Caco-2 (cell line): ENCODE measurements around the gene SLC5A10. TPM values are rescaled to one million over a fixed set of nuclear protein-coding genes. Genes with fewer than 3 reads are reported as not detected.

Experiments
- BruUV-seq: library from RNA; stranded (reverse); fragments of 400-500 nt; replicated peaks from 2 replicates; lab custom pipeline; 2021; lab: Mats Ljungman, UMichigan
- CTCF ChIA-PET: fragments of 300-600 bp; sonication (Branson Sonifier 250); formaldehyde crosslinking; loops from one replicate; lab custom pipeline; 2022; ENCODE audit warnings: antibody characterized with exemption; lab: Charles Lee
- POLR2A ChIA-PET: fragments of 300-600 bp; sonication (Branson Sonifier 250); formaldehyde crosslinking; loops from one replicate; lab custom pipeline; 2022; ENCODE audit warnings: antibody characterized with exemption; lab: Charles Lee
- DNase-seq, 2 experiments: peaks; one replicate each; pipeline versions ENCODE4 v3.0.0 to v3.0.0-alpha.2; 2020 to 2022
- H3K27me3 ChIP-seq: replicated peaks from 2 replicates; pipeline ENCODE4 v1.6.0; 2011; ENCODE audit warnings: low read length; ENCODE audit not compliant: control insufficient read depth, insufficient read depth
- H3K36me3 ChIP-seq: 2 replicates; pipeline ENCODE4 v1.5.1; 2011; ENCODE audit warnings: low read length; ENCODE audit not compliant: control insufficient read depth, insufficient read depth
- H3K4me1 ChIP-seq: fragments of 250-450 bp; sonication (Bioruptor Pico); 2 replicates; pipeline ENCODE4 v1.5.1; 2020; ENCODE audit warnings: mild to moderate bottlenecking
- H3K4me3 ChIP-seq: 2 replicates; pipeline ENCODE4 v1.5.1; 2011; ENCODE audit warnings: low read depth, mild to moderate bottlenecking, control low read depth, low read length
- H3K9me3 ChIP-seq: fragments of 250-450 bp; sonication (Bioruptor Pico); 2 replicates; pipeline ENCODE4 v1.5.1; 2020; ENCODE audit warnings: mild to moderate bottlenecking, moderate library complexity
- H3K27ac Mint-ChIP-seq: one replicate; pipeline ENCODE4 v1.8.0; 2022; ENCODE audit warnings: mixed read lengths; ENCODE audit not compliant: unreplicated experiment
- H3K27me3 Mint-ChIP-seq: one replicate; pipeline ENCODE4 v1.8.0; 2022; ENCODE audit warnings: mixed read lengths; ENCODE audit not compliant: insufficient read depth, unreplicated experiment
- H3K36me3 Mint-ChIP-seq: one replicate; pipeline ENCODE4 v1.8.0; 2022; ENCODE audit warnings: mild to moderate bottlenecking, mixed read lengths; ENCODE audit not compliant: insufficient read depth, unreplicated experiment
- H3K4me1 Mint-ChIP-seq: one replicate; pipeline ENCODE4 v1.8.0; 2022; ENCODE audit warnings: low read depth, mixed read lengths; ENCODE audit not compliant: unreplicated experiment
- H3K4me3 Mint-ChIP-seq: one replicate; pipeline ENCODE4 v1.8.0; 2022; ENCODE audit warnings: mild to moderate bottlenecking, moderate library complexity, mixed read lengths; ENCODE audit not compliant: unreplicated experiment
- H3K9me3 Mint-ChIP-seq: one replicate; pipeline ENCODE4 v1.8.0; 2022; ENCODE audit warnings: mixed read lengths; ENCODE audit not compliant: unreplicated experiment
- intact Hi-C: fragments of 100-400 bp; cut with micrococcal nuclease; formaldehyde crosslinking; loops from one replicate; pipeline ENCODE4 v1.10.0; 2022; ENCODE audit not compliant: unreplicated experiment
- total RNA-seq: library from RNA; stranded (reverse); gene quantifications from 2 replicates; pipeline ENCODE4 v1.2.3, GENCODE V29; 2022
- TF ChIP-seq, protein P1 (sequence below), 2 experiments: fragments of 200-600 bp in 1 of 2; IDR thresholded peaks; 1 replicate in 1 of 2; 2 replicates in 1 of 2; pipeline versions ENCODE4 v1.5.1 to v1.8.0; 2011 to 2022; ENCODE audit warnings: antibody characterized with exemption in 1 of 2, control low read depth in 1 of 2, inconsistent platforms in 1 of 2, low read depth in 1 of 2, low read length in 1 of 2, mild to moderate bottlenecking in 1 of 2, moderate library complexity in 1 of 2; ENCODE audit not compliant: insufficient read depth in 1 of 2, severe bottlenecking in 1 of 2, unreplicated experiment in 1 of 2

Gene SLC5A10
- total RNA-seq, 1 experiment from 2014 or later: 0.27 TPM

DNA sequence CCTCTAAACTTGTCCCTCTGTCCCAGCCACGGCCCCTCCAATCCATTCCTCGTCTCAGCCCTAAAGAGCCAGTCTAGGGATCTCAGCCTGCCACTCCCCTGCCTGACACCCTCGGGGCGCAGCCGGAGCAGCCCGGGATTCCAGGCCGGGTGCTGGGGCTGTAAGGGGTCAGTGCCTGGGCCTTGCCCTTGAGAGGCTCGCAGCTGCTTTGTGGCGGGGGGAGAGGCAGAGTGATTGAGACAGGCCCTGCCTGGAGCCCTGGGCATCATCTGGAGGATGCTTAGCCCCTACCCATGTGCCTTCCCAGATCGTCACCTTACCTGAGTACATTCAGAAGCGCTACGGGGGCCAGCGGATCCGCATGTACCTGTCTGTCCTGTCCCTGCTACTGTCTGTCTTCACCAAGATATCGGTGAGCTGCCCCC is 8.3 kb downstream of the SLC5A10 start:
- no peak overlapping the region for H3K4me3 ChIP-seq
- peak in 1 of 2 experiments; percentile 52 for DNase-seq
- H3K27me3 Mint-ChIP-seq: no peaks in the 10 kb centered on the region
- no peaks in the 10 kb centered on the region for H3K36me3 Mint-ChIP-seq
- no peak overlapping the region for H3K4me3 Mint-ChIP-seq
- ChIA-PET POLR2A (no interaction called here), CTCF (interaction anchor here (1.0 to 1.2 kb wide), 4 partner anchors 8 to 63 kb away, joined by 3 to 6 read pairs (median 6); partner anchors contain the start of gene SLC5A10)
- intact Hi-C loops: loop anchor here (2.0 to 10.0 kb wide), 2 partner anchors 29 to 145 kb away; no protein-coding TSS in a partner anchor
- H3K4me1 Mint-ChIP-seq: peaks cover 11% of the 10 kb centered on the region
- no peaks in the 10 kb centered on the region for H3K27me3 ChIP-seq
- TF ChIP-seq, protein P1, sequence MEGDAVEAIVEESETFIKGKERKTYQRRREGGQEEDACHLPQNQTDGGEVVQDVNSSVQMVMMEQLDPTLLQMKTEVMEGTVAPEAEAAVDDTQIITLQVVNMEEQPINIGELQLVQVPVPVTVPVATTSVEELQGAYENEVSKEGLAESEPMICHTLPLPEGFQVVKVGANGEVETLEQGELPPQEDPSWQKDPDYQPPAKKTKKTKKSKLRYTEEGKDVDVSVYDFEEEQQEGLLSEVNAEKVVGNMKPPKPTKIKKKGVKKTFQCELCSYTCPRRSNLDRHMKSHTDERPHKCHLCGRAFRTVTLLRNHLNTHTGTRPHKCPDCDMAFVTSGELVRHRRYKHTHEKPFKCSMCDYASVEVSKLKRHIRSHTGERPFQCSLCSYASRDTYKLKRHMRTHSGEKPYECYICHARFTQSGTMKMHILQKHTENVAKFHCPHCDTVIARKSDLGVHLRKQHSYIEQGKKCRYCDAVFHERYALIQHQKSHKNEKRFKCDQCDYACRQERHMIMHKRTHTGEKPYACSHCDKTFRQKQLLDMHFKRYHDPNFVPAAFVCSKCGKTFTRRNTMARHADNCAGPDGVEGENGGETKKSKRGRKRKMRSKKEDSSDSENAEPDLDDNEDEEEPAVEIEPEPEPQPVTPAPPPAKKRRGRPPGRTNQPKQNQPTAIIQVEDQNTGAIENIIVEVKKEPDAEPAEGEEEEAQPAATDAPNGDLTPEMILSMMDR (IDR thresholded peaks at IDR 0.05; ENCODE audit: insufficient read depth in 1 of 2, low read depth in 1 of 2, low read length in 1 of 2, severe bottlenecking in 1 of 2, unreplicated experiment in 1 of 2): no peak
- H3K9me3 ChIP-seq: no peaks in the 10 kb centered on the region
- BruUV-seq: no TSS peak
- H3K9me3 Mint-ChIP-seq: no peaks in the 10 kb centered on the region
- H3K4me1 ChIP-seq: peaks cover 20% of the 10 kb centered on the region
- no peak overlapping the region for H3K27ac Mint-ChIP-seq
- no peaks in the 10 kb centered on the region for H3K36me3 ChIP-seq

DNA sequence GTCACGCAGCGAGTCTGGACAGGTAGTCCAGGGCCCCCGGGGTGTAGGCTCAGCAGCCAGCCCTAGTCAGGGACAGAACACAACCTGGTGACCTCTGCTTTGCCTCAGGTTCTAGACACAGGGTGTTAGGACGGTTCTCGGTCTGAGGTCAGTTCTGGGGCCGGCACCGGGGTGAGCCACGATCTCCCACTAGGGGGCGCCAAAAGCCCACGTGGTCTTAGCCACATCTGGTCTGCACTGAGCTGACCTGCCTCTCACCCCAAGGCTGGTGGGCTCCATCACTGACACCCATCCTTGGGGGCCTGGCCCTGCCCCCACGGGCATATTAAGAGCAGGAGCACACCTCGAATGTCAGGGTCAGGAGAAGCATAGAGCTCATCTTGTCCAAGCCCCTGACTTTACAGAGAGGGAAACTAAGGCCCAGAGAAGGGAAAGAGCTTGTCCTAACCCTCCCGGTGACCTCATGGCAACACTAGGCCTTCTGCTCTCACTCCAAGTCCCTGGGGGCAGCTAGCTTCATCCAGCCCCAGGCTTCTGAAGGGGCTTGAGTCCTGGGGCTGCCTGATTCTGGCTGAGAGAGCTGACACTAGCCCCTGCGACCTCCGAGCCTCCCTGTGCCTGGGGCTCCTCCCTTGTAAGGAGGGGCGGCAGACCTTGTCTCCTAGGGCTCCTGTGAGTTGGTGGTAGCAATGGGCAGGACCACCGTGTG is 9.0 kb downstream of the SLC5A10 start:
- H3K4me3 ChIP-seq: no peak overlapping the region
- no peaks in the 10 kb centered on the region for H3K36me3 ChIP-seq
- Mint-ChIP-seq H3K9me3 (no peaks in the 10 kb centered on the region), H3K4me3 (no peak overlapping the region), H3K27ac (no peak overlapping the region), H3K4me1 (peaks cover 11% of the 10 kb centered on the region), H3K27me3 (no peaks in the 10 kb centered on the region), H3K36me3 (no peaks in the 10 kb centered on the region)
- H3K4me1 ChIP-seq: peaks cover 20% of the 10 kb centered on the region
- ChIA-PET CTCF (interaction anchor here (0.6 to 1.2 kb wide), 15 partner anchors 9 to 620 kb away, joined by 3 to 11 read pairs (median 5); partner anchors contain the start of genes FAM83G and SLC5A10), POLR2A (no interaction called here)
- TF ChIP-seq, protein P1 (IDR thresholded peaks at IDR 0.05; ENCODE audit: insufficient read depth in 1 of 2, low read depth in 1 of 2, low read length in 1 of 2, severe bottlenecking in 1 of 2, unreplicated experiment in 1 of 2): peak; percentile 96 to 97
- intact Hi-C loops: loop anchor here (2.0 to 10.0 kb wide), 2 partner anchors 28 to 146 kb away; no protein-coding TSS in a partner anchor
- peak; percentile 82 to 92 for DNase-seq
- H3K27me3 ChIP-seq: no peaks in the 10 kb centered on the region
- BruUV-seq: no TSS peak
- H3K9me3 ChIP-seq: no peaks in the 10 kb centered on the region

DNA sequence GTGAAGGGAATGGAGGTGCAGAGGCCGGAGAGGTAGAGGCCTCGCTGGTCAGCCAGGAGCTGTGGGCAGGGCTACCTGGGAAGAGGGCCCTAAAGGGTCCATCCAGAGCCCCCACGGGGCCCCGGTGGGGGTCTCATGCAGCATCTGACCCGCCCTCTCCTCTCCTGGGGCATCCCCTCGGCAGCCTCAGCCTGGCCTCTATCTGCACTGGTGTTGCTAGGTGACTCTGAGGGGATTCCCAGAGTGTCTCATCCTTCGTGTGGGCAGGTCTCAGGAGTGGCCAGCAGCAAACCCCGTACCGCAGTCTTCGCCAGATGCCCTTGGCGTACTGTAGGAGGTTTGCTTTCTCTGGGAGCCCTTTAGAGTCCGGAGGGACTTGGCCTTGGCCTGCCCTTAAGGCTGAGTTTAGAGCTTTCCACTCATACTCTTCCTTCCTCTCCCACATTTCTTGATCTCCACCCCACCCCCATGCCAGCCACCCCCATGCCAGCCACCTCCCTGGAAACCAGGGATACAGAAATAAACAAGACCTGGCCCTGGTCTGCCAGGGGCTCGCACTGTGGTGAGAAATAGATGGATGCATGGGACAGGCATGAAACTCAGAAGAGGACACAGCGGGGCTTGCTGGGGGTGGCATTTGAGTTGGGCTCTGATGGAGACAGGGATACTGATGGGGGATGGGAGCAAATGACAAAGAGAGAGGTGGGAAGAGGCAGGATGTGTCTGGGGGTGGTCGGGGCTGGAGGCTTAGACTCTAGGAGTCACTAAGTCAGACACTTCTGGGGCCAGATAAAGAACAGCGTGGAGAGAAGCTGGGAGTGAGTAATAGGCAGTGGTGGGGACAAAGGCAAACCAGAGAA is 9.9 kb downstream of the SLC5A10 start:
- H3K27ac Mint-ChIP-seq: peak overlapping the region; percentile 19
- ChIA-PET CTCF (interaction anchor here (0.6 to 1.2 kb wide), 8 partner anchors 8 to 619 kb away, joined by 3 to 11 read pairs (median 4); partner anchors contain the start of gene SLC5A10), POLR2A (no interaction called here)
- H3K4me1 ChIP-seq: peaks cover 20% of the 10 kb centered on the region
- H3K4me3 Mint-ChIP-seq: no peak overlapping the region
- H3K27me3 ChIP-seq: no peaks in the 10 kb centered on the region
- H3K27me3 Mint-ChIP-seq: no peaks in the 10 kb centered on the region
- no peaks in the 10 kb centered on the region for H3K36me3 Mint-ChIP-seq
- H3K36me3 ChIP-seq: no peaks in the 10 kb centered on the region
- peaks cover 11% of the 10 kb centered on the region for H3K4me1 Mint-ChIP-seq
- H3K9me3 Mint-ChIP-seq: no peaks in the 10 kb centered on the region
- no peaks in the 10 kb centered on the region for H3K9me3 ChIP-seq
- no TSS peak for BruUV-seq
- intact Hi-C loops: loop anchor here (2.0 to 10.0 kb wide), 2 partner anchors 27 to 147 kb away; no protein-coding TSS in a partner anchor
- no peak overlapping the region for H3K4me3 ChIP-seq
- no peak for DNase-seq
- TF ChIP-seq, protein P1 (IDR thresholded peaks at IDR 0.05; ENCODE audit: insufficient read depth in 1 of 2, low read depth in 1 of 2, low read length in 1 of 2, severe bottlenecking in 1 of 2, unreplicated experiment in 1 of 2): no peak
